Urinary bladder (tissue), 4 donors: ENCODE data around the gene PCDHA1. TPM values are rescaled to one million over a fixed set of nuclear protein-coding genes. Genes with fewer than 3 reads are reported as not detected.

Experiments
- DNase-seq: peaks from one replicate; pipeline ENCODE4 v3.0.0-alpha.2; 2015; ENCODE audit errors: extremely low spot score
- H3K27ac ChIP-seq: one replicate; pipeline ENCODE4 v1.5.1; 2013; ENCODE audit warnings: low read depth, mild to moderate bottlenecking, moderate library complexity
- H3K36me3 ChIP-seq: one replicate; pipeline ENCODE4 v1.6.1; 2013; ENCODE audit warnings: mild to moderate bottlenecking, moderate library complexity; ENCODE audit not compliant: insufficient read depth
- H3K4me1 ChIP-seq: one replicate; pipeline ENCODE4 v1.6.1; 2013; ENCODE audit warnings: mild to moderate bottlenecking, moderate library complexity; ENCODE audit not compliant: insufficient read depth
- H3K4me3 ChIP-seq: one replicate; pipeline ENCODE4 v1.5.1; 2013; ENCODE audit warnings: low read depth, low read length
- WGBS: extraction: QIAGEN DNeasy Blood & Tissue Kit; methylation state at CpG from one replicate; pipeline ENCODE4 v1.1.7; 2013; 5-methylcytosine and 5-hydroxymethylcytosine counted together
- polyA plus RNA-seq: library from polyadenylated mRNA; stranded (reverse); fragments of 200-250 nt; gene quantifications from one replicate; pipeline ENCODE4 v1.2.3, GENCODE V29; 2013
- total RNA-seq: library from RNA; depleted of rRNA; stranded (reverse); fragments of >200 nt; gene quantifications from one replicate; pipeline ENCODE4 v1.2.3, GENCODE V29; 2014
- donor health status: healthy with polysubstance abuse.
- donor health status: healthy.

Gene PCDHA1
- total and polyA plus RNA-seq, 2 donors, result 0.03 to 0.21 TPM

DNA sequence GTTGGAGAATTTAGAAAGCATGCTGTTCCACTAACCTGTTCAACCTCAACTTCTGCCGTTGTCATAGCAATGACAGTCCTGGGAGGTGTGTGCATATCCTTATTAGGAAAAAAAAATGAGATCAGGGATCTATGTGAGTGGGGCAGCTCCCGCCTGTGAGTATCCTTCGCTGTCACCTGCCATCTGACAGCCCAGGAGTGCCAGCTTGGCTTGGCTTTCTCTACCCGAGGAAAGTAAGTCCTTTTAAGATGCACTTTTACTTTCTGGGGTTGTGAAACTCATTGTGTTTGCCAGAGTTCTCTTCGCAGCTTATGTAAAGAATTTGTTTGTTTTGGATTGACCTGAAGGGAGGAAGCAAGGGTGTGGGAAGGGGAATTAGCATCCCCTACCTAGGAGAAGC is 202.2 kb downstream of the PCDHA1 start:
- WGBS, result 48% methylated on average over 5 of the region's 5 CpGs
- no peak overlapping the region for H3K4me3 ChIP-seq
- H3K27ac ChIP-seq, result no peak overlapping the region
- H3K36me3 ChIP-seq, result peaks cover 1% of the 10 kb centered on the region
- H3K4me1 ChIP-seq, result no peaks in the 10 kb centered on the region
- DNase-seq, result no peak

DNA sequence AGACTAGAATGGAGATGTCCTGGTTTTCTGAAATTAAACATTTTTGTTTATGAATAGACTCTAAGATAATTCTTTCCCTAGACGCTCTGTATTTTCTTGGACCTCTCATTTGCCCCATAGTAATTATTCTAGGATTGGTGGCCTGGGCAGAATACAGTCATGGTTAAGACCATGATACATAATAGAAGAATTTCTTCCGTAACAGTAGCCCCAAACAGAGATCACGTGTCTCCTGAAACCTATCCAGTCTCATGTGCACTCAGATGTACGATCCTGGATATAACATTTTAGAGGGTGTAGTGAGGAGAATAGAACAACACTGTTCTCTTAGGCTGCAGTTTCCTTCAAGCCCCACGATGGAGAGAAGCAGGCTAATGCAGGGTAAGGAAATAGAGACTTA is 202.7 kb downstream of the PCDHA1 start:
- no peak overlapping the region for H3K27ac ChIP-seq
- DNase-seq, result no peak
- H3K36me3 ChIP-seq, result peaks cover 1% of the 10 kb centered on the region
- 60% methylated on average over 5 of the region's 5 CpGs for WGBS
- H3K4me1 ChIP-seq, result no peaks in the 10 kb centered on the region
- no peak overlapping the region for H3K4me3 ChIP-seq

DNA sequence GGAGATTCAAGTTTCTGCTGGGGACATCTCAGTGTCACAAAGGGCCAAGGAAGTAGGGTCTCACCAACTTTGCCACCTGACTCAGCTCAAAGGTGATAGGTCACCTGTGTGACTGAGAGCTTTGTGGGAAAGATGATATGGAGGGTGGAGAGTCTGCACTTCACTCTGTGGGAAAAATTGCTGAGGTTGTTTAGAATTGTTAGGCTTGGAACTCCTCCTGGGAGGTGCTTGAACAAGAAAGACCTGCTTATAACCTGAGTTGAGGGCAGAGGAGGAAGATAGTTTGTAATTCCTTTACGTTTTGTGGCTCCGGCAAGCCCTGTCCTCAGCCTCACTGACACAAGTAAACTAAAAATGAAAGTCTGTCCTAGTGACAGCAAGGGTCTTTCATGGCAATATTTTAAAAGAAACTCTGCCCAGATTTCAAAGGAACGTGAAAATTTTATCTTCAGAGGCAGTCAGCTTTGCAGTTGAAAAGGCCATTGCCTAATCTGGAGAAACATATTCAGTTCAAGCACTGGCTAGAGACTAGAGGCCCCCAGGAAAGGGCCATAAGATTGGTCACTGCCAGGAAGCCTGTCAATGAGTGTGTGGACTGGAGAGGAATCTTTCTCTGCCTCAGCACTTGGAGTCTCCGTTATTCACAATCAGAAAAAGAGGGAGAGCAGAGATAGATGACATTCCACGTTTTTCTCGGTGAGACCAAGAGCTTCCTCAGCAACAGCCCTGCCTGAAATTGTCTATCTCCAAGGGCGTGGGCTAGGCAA is 203.5 kb downstream of the PCDHA1 start:
- Histone ChIP-seq H3K36me3 (peaks cover 1% of the 10 kb centered on the region), H3K4me3 (no peak overlapping the region), H3K4me1 (no peaks in the 10 kb centered on the region), H3K27ac (no peak overlapping the region)
- 57% methylated on average over 7 of the region's 7 CpGs for WGBS
- DNase-seq, result no peak

DNA sequence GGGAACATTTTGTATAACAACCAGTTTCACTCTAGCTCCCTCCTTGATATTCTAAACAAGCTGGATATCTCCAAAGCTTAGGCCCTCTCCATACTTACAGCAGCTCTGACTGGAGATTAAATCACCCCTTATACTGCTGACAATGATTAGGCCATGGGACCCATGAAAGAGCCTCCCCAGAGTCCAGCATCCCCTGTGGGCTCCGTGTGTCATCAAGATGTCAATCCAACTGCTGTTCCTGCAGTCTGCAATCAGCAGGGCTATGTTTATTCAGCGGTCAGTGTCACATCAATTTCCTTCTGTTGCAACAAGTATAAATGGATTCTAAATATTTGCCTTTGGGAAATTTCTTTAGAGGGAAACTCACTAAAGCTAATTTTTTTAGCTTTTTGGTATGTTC is 206.9 kb downstream of the PCDHA1 start:
- Histone ChIP-seq H3K27ac (no peak overlapping the region), H3K4me3 (no peak overlapping the region), H3K4me1 (no peaks in the 10 kb centered on the region), H3K36me3 (no peaks in the 10 kb centered on the region)
- 64% methylated on average over 2 of the region's 2 CpGs for WGBS
- DNase-seq, result no peak

DNA sequence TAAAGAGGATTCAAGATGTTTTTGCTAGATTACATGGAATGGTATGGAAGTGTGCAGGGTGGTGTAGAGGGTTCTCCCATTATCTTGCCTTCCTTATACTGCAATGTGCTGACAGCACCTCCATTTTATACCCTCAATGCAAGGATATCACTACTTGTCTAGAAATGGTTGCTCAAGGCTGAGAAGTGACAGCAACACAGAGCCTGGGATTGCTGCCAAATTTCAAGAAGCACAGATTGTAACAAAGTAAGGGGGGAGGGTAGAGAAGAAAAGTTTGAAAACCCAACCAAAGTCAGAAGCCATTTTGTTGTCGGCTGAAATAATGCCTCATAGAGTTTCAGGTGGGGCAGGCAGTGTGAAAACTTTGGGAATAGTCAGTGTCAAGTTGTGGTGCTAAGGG is 210.1 kb downstream of the PCDHA1 start:
- no peaks in the 10 kb centered on the region for H3K4me1 ChIP-seq
- no peak overlapping the region for H3K4me3 ChIP-seq
- no peaks in the 10 kb centered on the region for H3K36me3 ChIP-seq
- WGBS, result 71% methylated on average over 1 of the region's 1 CpG
- DNase-seq, result no peak
- H3K27ac ChIP-seq, result no peak overlapping the region

DNA sequence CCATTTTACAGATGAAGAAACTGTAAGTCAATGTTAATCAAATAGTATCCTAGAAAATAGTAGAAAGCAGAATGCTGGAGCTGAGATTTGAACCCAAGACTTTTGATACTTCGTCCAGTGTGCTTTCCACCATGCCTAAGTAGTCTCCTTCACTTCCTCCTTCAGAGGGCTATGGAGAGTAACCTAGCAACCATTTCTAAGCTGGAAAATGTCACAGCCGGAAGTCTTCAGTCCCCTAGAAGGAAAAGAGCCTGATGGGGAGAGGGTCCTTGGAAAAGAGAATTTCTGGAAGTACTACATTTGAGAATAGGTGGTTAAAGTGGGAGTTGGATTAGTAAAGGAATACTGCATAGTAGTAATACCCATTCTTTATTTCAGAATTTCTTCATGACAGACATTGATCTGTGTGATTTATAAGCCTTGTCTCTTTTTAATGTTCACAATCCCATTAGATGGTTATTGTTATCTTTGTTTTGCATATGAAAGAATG is 213.0 kb downstream of the PCDHA1 start:
- H3K27ac ChIP-seq, result no peak overlapping the region
- no peak for DNase-seq
- H3K4me1 ChIP-seq, result no peaks in the 10 kb centered on the region
- H3K36me3 ChIP-seq, result no peaks in the 10 kb centered on the region
- no peak overlapping the region for H3K4me3 ChIP-seq
- WGBS, result 71% methylated on average over 2 of the region's 2 CpGs

DNA sequence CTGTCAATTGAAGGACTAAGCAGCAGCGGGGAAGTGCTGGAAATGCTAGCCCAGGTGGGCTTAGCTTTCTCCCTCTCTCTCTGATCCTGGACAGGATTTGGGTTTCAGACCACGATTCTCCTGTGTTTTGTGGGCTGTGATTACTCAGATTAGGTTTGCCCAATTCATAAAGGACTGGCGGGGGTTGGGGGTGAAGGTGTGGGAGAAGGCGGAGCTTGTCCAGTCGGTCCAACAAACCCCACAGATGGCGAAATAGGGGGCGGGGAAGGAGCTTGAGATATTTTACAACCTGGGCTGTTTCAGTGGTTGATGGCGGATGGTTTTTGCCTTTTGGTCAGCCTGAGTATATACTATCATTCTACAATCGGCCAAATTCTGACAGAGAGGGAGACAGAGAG is 215.5 kb downstream of the PCDHA1 start:
- peak overlapping the region; percentile 39 for H3K4me3 ChIP-seq
- no peaks in the 10 kb centered on the region for H3K36me3 ChIP-seq
- H3K4me1 ChIP-seq, result no peaks in the 10 kb centered on the region
- WGBS, result 4% methylated on average over 9 of the region's 9 CpGs
- peak overlapping the region; percentile 30 for H3K27ac ChIP-seq
- no peak for DNase-seq

DNA sequence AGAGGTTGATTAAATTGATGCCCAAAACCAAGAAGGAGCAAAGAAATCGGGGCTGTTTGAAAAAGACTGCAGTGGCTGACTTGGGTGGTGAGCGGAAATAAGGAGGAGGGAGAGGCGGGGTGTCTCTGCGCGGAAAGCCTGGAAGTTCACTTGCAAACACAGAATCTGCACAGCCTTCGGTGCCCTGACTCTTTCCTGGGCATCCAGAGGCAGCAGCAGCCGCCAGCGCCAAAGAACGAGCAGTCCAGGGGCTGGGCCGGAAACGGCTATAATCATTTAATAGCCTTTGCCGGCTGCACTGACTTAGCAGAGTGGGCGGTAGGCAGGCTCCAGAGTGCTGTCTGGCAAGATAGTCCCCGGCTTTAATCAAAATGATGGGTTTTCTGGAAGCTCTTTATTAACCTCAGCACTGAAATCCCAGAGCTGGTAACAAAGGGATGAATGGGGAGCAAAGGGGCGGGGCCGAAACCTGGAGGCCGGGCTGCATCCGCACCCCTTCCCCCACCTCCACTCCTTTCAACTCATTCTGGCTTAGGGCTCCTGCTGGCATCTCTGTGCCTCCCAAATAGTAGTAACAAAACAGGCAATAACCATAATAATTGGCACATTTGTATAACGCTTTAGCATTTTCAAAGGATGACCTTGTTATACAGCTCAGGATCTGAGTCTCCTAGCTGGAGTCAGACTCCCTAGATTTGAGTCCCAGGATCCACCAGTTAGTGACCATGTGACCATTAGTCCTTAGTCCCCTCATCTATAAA is 216.1 kb downstream of the PCDHA1 start:
- DNase-seq, result no peak

DNA sequence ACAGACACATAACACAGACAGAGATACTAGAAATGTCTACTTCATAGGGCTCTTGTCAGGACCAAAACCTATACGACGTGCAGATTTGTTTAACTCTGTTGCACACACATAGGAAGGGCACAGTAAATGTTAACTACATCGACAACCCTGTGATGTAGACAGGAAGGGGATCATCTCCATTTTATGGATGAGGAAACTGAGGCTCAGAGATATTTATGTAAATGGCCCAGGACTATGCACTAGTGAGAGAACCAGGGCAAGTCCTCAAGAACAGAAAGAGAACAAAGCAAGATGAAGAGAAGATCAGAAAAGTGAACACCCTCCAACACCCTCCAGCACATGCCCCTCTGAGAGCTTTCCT is 216.6 kb downstream of the PCDHA1 start:
- Histone ChIP-seq H3K27ac (no peak overlapping the region), H3K4me3 (no peak overlapping the region), H3K4me1 (no peaks in the 10 kb centered on the region), H3K36me3 (no peaks in the 10 kb centered on the region)
- DNase-seq, result no peak
- 48% methylated on average over 3 of the region's 3 CpGs for WGBS

More for the DNA sequence above, 216.1 kb downstream of the PCDHA1 start:
- WGBS, result 1% methylated on average over 19 of the region's 19 CpGs
- Histone ChIP-seq H3K4me1 (no peaks in the 10 kb centered on the region), H3K4me3 (peak overlapping the region; percentile 39), H3K27ac (no peak overlapping the region), H3K36me3 (no peaks in the 10 kb centered on the region)

DNA sequence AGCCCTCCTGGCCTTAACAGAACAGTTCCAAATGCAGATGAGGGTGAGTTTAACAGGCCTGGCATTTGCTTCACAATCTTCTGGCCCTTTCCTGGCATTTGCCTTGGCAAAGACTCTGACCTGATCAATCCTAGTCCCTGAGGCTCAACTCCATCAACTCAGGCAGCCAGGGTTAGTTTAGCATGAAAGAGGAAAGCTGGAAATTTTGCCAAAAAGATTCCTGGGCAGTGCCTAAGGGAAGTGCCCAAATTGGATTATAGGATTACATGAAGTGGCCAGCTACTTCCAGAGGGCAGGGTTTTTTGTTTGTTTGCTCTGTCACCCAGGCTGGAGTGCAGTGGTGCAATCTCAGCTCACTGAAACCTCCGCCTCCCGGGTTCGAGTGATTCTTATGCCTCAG is 217.1 kb downstream of the PCDHA1 start:
- DNase-seq, result no peak
- Histone ChIP-seq H3K4me1 (no peaks in the 10 kb centered on the region), H3K4me3 (no peak overlapping the region), H3K27ac (no peak overlapping the region), H3K36me3 (no peaks in the 10 kb centered on the region)
- whole genome bisulfite sequencing, result 93% methylated on average over 3 of the region's 3 CpGs

DNA sequence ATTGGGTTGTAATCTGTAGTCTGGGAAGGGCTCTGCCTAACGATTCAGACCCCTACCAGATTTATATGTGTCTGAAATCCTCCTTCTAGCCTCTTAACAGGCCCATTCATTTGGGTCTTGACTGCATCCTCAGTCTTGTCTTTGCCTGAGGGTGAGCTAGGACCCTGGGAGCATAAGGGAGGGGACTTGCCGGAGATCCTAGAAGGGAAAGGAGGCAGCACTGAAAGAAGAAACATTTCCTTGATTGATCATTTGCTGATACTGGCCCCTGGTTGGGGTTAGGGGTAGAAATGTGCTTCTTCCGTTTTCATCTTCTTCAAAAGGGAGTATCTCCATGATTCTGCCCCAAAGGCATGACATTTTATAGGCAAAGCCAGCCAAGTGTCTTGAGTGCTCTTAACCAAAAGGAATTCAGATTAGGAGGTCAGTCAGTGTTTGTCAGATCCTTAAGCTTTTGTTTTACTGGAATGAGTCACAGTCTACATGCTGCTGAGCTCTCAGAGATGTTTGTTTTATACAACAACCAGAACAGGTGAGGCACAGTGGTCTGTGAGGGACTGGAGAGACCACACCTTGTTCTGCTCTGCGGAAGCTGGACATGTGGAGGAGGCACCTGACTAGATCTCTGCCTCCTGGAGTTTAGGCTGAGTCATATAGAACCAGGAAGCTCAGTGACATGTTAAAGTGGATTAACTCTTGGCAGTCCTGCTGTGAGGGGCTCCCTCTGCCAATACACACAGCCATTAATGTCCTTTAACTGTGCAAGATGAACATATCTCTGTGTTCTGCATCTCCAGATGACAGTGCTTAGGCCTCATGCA is 218.1 kb downstream of the PCDHA1 start:
- Histone ChIP-seq H3K27ac (peak overlapping the region; percentile 15), H3K4me1 (no peaks in the 10 kb centered on the region), H3K4me3 (no peak overlapping the region), H3K36me3 (no peaks in the 10 kb centered on the region)
- no peak for DNase-seq
- 36% methylated on average over 4 of the region's 4 CpGs for WGBS

DNA sequence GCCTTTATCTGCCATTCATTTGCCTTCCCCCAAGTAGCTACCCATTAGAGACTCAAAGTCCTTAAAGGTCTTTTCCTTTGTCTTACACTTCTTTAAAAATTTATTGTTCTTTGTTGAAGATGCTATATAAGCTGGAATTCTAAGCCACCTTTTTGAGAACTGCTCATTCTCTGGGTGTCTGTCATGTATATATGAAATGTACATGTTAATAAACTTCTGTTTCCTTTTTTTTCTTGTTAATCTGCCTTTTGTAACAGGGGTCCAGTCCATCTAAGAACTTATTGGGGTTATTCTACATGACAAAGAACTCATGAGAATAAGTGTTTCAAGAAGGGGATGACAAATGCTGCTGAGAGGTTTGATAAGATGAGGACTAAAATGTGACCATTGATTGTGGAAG is 221.9 kb downstream of the PCDHA1 start:
- Histone ChIP-seq H3K36me3 (no peaks in the 10 kb centered on the region), H3K4me3 (no peak overlapping the region), H3K27ac (no peak overlapping the region), H3K4me1 (no peaks in the 10 kb centered on the region)
- no peak for DNase-seq

DNA sequence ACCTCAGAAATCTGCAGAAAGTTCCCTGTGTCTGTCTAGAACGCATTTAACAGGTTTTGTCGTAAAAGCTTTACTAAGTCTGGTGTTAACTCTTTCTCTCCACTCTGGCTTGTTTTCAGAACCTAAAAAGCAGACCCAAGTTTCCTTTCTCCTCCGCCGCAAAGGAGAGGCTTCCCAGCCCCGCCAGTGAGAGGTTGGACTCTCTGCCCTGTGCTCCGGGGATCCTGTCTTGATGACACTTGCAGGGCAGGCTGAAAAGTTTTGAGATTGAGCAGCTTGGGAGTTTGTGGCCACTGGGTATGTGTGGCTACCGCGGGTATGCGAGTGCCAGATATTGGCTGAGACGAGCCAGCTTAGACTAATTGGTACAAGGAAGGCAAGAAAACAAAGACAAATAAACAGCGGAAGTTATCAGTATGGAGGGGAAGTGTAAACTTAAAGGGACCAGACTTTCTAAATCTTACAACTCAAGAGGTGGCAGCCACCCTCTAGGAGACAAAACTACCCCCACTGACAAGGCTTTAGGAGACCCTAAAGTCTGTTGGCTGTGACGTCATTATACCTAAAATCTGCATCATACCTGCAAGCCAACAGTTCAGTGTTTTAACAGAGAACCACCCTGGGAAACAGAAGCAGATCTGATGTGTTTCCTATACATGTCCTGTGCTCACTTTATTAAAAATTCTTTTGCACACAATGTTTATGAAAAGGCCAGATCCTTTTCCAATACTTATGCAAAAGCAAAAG is 224.3 kb downstream of the PCDHA1 start:
- H3K4me3 ChIP-seq, result no peak overlapping the region
- 40% methylated on average over 12 of the region's 12 CpGs for WGBS
- no peak for DNase-seq
- H3K36me3 ChIP-seq, result no peaks in the 10 kb centered on the region
- H3K4me1 ChIP-seq, result no peaks in the 10 kb centered on the region
- no peak overlapping the region for H3K27ac ChIP-seq
